Measurements from ENCODE around the gene RRP9.
"Not testable (repeated sequence)": the region's sequence is repeated elsewhere in the genome, so short reads cannot be mapped to it uniquely, and the experiment has no call there.

Gene RRP9

GRCh38 chr3:51938780-51939425 is 2.8 kb downstream of the RRP9 start:
- DNase-seq (ENCODE audit: low read depth in 2 of 2): no peak

- no peak for DNase-seq (ENCODE audit: low read depth in 2 of 2)
Observed at GRCh38 chr3:51937611-51938450, 3.9 kb downstream of the RRP9 start.

- DNase-seq (ENCODE audit: low read depth in 2 of 2): no peak
Observed at GRCh38 chr3:51937014-51937413, 4.7 kb downstream of the RRP9 start.

GRCh38 chr3:51935886-51936755 is 5.6 kb downstream of the RRP9 start:
- DNase-seq (ENCODE audit: low read depth in 2 of 2): no peak

GRCh38 chr3:51934991-51935885 is 6.5 kb downstream of the RRP9 start:
- DNase-seq (ENCODE audit: low read depth in 2 of 2): no peak

- no peak for DNase-seq (ENCODE audit: low read depth in 2 of 2)
Observed at GRCh38 chr3:51934139-51934850, 7.4 kb downstream of the RRP9 start.

- no peak for DNase-seq (ENCODE audit: low read depth in 2 of 2)
Observed at GRCh38 chr3:51933471-51934138, 8.1 kb downstream of the RRP9 start.

- DNase-seq (ENCODE audit: low read depth in 2 of 2): no peak
Observed at GRCh38 chr3:51932471-51933370, 9.0 kb downstream of the RRP9 start.

- DNase-seq (ENCODE audit: low read depth in 2 of 2): no peak
Observed at GRCh38 chr3:51931756-51932155, 9.9 kb downstream of the RRP9 start.

GRCh38 chr3:51930439-51930838 is 11.3 kb downstream of the RRP9 start:
- no peak for DNase-seq (ENCODE audit: low read depth in 2 of 2)

- DNase-seq (ENCODE audit: low read depth in 2 of 2): no peak
Observed at GRCh38 chr3:51929420-51930003, 12.2 kb downstream of the RRP9 start.

- not testable (repeated sequence) for DNase-seq (ENCODE audit: low read depth in 2 of 2)
Observed at GRCh38 chr3:51928981-51929380, 12.7 kb downstream of the RRP9 start.

- no peak for DNase-seq (ENCODE audit: low read depth in 2 of 2)
Observed at GRCh38 chr3:51928438-51928837, 13.3 kb downstream of the RRP9 start.

GRCh38 chr3:51927061-51927977 is 14.4 kb downstream of the RRP9 start:
- DNase-seq (ENCODE audit: low read depth in 2 of 2): no peak

GRCh38 chr3:51921081-51921578 is 20.6 kb downstream of the RRP9 start:
- no peak for DNase-seq (ENCODE audit: low read depth in 2 of 2)

- no peak for DNase-seq (ENCODE audit: low read depth in 2 of 2)
Observed at GRCh38 chr3:51916418-51916817, 25.3 kb downstream of the RRP9 start.

- DNase-seq (ENCODE audit: low read depth in 2 of 2): no peak
Observed at GRCh38 chr3:51908026-51908425, 33.7 kb downstream of the RRP9 start.

Data from activated CD8-positive, alpha-beta memory T cell treated with anti-CD3 and anti-CD28 coated beads for 4 hours (primary cell).